SK-N-SH treated with all-trans-retinoic acid at 6 μM for 48 hours (cell line): ENCODE data around the gene ELMO1.

ENCODE experiments used
- ATAC-seq: fragments of 200-7000 bp; cut with Tn5 transposase; 3 replicates; pipeline ENCODE4 v1.9.1; 2020; ENCODE audit warnings: mild to moderate bottlenecking, moderate library complexity
- ARNTL ChIP-seq: fragments of 450-650 bp; formaldehyde crosslinking; IDR thresholded peaks from 2 replicates; pipeline ENCODE4 v1.5.0; 2020; ENCODE audit warnings: low read depth, mild to moderate bottlenecking, moderate library complexity, borderline replicate concordance
- CREB5 ChIP-seq: fragments of 250-450 bp; sonication (Bioruptor Pico); IDR thresholded peaks from 2 replicates; pipeline ENCODE4 v1.5.1; 2020; ENCODE audit warnings: low read depth, mild to moderate bottlenecking, moderate library complexity
- GLIS3 ChIP-seq: fragments of 250-450 bp; sonication (Bioruptor Pico); IDR thresholded peaks from 2 replicates; pipeline ENCODE4 v1.5.0; 2020; ENCODE audit warnings: mild to moderate bottlenecking, moderate library complexity
- OSR1 ChIP-seq: fragments of 250-450 bp; sonication (Bioruptor Pico); IDR thresholded peaks from 2 replicates; pipeline ENCODE4 v1.8.0; 2022; ENCODE audit warnings: moderate library complexity, mild to moderate bottlenecking, inconsistent platforms
- PATZ1 ChIP-seq: fragments of 250-450 bp; sonication (Bioruptor Pico); IDR thresholded peaks from 2 replicates; pipeline ENCODE4 v1.8.0; 2020; ENCODE audit warnings: mild to moderate bottlenecking, moderate library complexity, borderline replicate concordance
- SNAI2 ChIP-seq: fragments of 250-450 bp; sonication (Bioruptor Pico); IDR thresholded peaks from 2 replicates; pipeline ENCODE4 v1.5.0; 2020; ENCODE audit warnings: mild to moderate bottlenecking, moderate library complexity
- TCF4 ChIP-seq: fragments of 250-450 bp; sonication (Bioruptor Pico); IDR thresholded peaks from 2 replicates; pipeline ENCODE4 v1.8.0; 2021; ENCODE audit warnings: mild to moderate bottlenecking, moderate library complexity, borderline replicate concordance
- TOX ChIP-seq: fragments of 250-450 bp; sonication (Bioruptor Pico); IDR thresholded peaks from 2 replicates; pipeline ENCODE4 v1.8.0; 2021; ENCODE audit warnings: mild to moderate bottlenecking, moderate library complexity, borderline replicate concordance
- TSHZ2 ChIP-seq: fragments of 250-450 bp; sonication (Bioruptor Pico); IDR thresholded peaks from 2 replicates; pipeline ENCODE4 v1.5.0; 2020; ENCODE audit warnings: mild to moderate bottlenecking, moderate library complexity
- ZFP3 ChIP-seq: fragments of 250-450 bp; sonication (Bioruptor Pico); IDR thresholded peaks from 2 replicates; pipeline ENCODE4 v1.5.0; 2020; ENCODE audit warnings: mild to moderate bottlenecking, moderate library complexity
- ZNF565 ChIP-seq: fragments of 450-650 bp; formaldehyde crosslinking; conservative IDR thresholded peaks from 2 replicates; pipeline ENCODE4 v1.5.0; 2020; ENCODE audit warnings: low read depth, mild to moderate bottlenecking, moderate library complexity
- ZNF8 ChIP-seq: fragments of 450-650 bp; formaldehyde crosslinking; IDR thresholded peaks from 2 replicates; pipeline ENCODE4 v1.5.0; 2020; ENCODE audit warnings: mild to moderate bottlenecking, moderate library complexity
- TF ChIP-seq, protein P1 (sequence below): fragments of 250-450 bp; sonication (Bioruptor Pico); IDR thresholded peaks from 2 replicates; pipeline ENCODE4 v1.8.0; 2021; ENCODE audit warnings: low read depth, mild to moderate bottlenecking, moderate library complexity, borderline replicate concordance
- TF ChIP-seq, protein P2 (sequence below): fragments of 250-450 bp; sonication (Bioruptor Pico); IDR thresholded peaks from 2 replicates; pipeline ENCODE4 v1.5.1; 2021; ENCODE audit warnings: mild to moderate bottlenecking, moderate library complexity

ELMO1 gene

GRCh38 chr7:37104822-37105518, 343.7 kb downstream of the ELMO1 start (continued):
- TF ChIP-seq, protein P1, sequence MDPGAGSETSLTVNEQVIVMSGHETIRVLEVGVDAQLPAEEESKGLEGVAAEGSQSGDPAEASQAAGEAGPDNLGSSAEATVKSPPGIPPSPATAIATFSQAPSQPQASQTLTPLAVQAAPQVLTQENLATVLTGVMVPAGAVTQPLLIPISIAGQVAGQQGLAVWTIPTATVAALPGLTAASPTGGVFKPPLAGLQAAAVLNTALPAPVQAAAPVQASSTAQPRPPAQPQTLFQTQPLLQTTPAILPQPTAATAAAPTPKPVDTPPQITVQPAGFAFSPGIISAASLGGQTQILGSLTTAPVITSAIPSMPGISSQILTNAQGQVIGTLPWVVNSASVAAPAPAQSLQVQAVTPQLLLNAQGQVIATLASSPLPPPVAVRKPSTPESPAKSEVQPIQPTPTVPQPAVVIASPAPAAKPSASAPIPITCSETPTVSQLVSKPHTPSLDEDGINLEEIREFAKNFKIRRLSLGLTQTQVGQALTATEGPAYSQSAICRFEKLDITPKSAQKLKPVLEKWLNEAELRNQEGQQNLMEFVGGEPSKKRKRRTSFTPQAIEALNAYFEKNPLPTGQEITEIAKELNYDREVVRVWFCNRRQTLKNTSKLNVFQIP (CRISPR knock-in tag) = no peak
- TF ChIP-seq ARNTL (CRISPR knock-in tag) (no peak), PATZ1 (CRISPR knock-in tag) (no peak), TSHZ2 (no peak), TCF4 (CRISPR knock-in tag) (no peak), ZNF8 (CRISPR knock-in tag) (no peak)

- no peak for ATAC-seq
- no peak for TF ChIP-seq PATZ1 (CRISPR knock-in tag)
- no peak for TF ChIP-seq TOX
- no peak for TF ChIP-seq OSR1 (CRISPR knock-in tag)
- TF ChIP-seq, all 23 proteins: peak for 0
Observed at GRCh38 chr7:37102518-37103137, 346.0 kb downstream of the ELMO1 start.

- no peak for ATAC-seq
- TF ChIP-seq, protein P2, sequence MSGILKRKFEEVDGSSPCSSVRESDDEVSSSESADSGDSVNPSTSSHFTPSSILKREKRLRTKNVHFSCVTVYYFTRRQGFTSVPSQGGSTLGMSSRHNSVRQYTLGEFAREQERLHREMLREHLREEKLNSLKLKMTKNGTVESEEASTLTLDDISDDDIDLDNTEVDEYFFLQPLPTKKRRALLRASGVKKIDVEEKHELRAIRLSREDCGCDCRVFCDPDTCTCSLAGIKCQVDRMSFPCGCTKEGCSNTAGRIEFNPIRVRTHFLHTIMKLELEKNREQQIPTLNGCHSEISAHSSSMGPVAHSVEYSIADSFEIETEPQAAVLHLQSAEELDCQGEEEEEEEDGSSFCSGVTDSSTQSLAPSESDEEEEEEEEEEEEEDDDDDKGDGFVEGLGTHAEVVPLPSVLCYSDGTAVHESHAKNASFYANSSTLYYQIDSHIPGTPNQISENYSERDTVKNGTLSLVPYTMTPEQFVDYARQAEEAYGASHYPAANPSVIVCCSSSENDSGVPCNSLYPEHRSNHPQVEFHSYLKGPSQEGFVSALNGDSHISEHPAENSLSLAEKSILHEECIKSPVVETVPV (CRISPR knock-in tag) = no peak
- TF ChIP-seq SNAI2 (CRISPR knock-in tag) (no peak), GLIS3 (CRISPR knock-in tag) (no peak), ZFP3 (no peak), ZNF565 (CRISPR knock-in tag) (no peak), CREB5 (CRISPR knock-in tag) (no peak)
- TF ChIP-seq, protein P1 (CRISPR knock-in tag) = no peak
Observed at GRCh38 chr7:37100735-37101331, 347.8 kb downstream of the ELMO1 start.
